Measurements from ENCODE around the gene CDC42BPB. TPM values are rescaled to one million over a fixed set of nuclear protein-coding genes. Genes with fewer than 3 reads are reported as not detected.

Gene CDC42BPB
- total and polyA plus RNA-seq, 11 donors = 31.1 to 124 (median 68.9) TPM

GRCh38 chr14:103078860-103079587 is 21.7 kb upstream of the CDC42BPB start:
- intact Hi-C loops (cut with DNase I) = loop anchor here in 7 of 10 donors (2.0 to 10.0 kb wide), 6 partner anchors 108 to 387 kb away; no protein-coding TSS in a partner anchor
- ATAC-seq (no peak), DNase-seq (peak in 1 of 5 donors; percentile 20)
- peaks cover 3 to 23% (median 16%) of the 10 kb centered on the region in 12 donors for H3K4me1 ChIP-seq
- TF ChIP-seq POLR2A (IDR thresholded peaks at IDR 0.05) (no peak), CTCF (IDR thresholded peaks at IDR 0.05) (no peak)
- H3K27ac ChIP-seq = no peak overlapping the region
- 75 to 82% (median 80%) methylated on average over 5 to 11 of the region's 11 CpGs for WGBS, 4 donors
- peaks cover 0 to 17% (median 3%) of the 10 kb centered on the region in 9 donors for H3K27me3 ChIP-seq
- H3K4me3 ChIP-seq = no peak overlapping the region
- H3K36me3 ChIP-seq = no peaks in the 10 kb centered on the region
- H3K9me3 ChIP-seq = no peaks in the 10 kb centered on the region

- 13 to 16% (median 14%) methylated on average over 9 of the region's 9 CpGs for WGBS, 4 donors
- intact Hi-C loops (cut with DNase I) = loop anchor here in 7 of 10 donors (2.0 to 10.0 kb wide), 6 partner anchors 108 to 386 kb away; no protein-coding TSS in a partner anchor
- peak in 3 of 4 donors; percentile 30 to 34 (median 33) for ATAC-seq
These were observed 21.0 kb upstream of the CDC42BPB start for GRCh38 chr14:103078420-103078749.

GRCh38 chr14:103074729-103075367 is 17.5 kb upstream of the CDC42BPB start:
- intact Hi-C loops (cut with DNase I) = loop anchor here in 5 of 10 donors (1.0 to 10.0 kb wide), 6 partner anchors 112 to 383 kb away; no protein-coding TSS in a partner anchor

More at GRCh38 chr14:103078420-103078749, 21.0 kb upstream of the CDC42BPB start:
- H3K4me1 ChIP-seq = peaks cover 3 to 26% (median 19%) of the 10 kb centered on the region in 12 donors
- H3K27ac ChIP-seq = no peak overlapping the region
- H3K36me3 ChIP-seq = no peaks in the 10 kb centered on the region
- H3K9me3 ChIP-seq = no peaks in the 10 kb centered on the region
- peaks cover 0 to 10% (median 0%) of the 10 kb centered on the region in 9 donors for H3K27me3 ChIP-seq
- TF ChIP-seq POLR2A (IDR thresholded peaks at IDR 0.05) (no peak), CTCF (IDR thresholded peaks at IDR 0.05) (peak; percentile 52 to 75 (median 67))
- DNase-seq = peak; percentile 76 to 89 (median 77)
- no peak overlapping the region for H3K4me3 ChIP-seq

More at GRCh38 chr14:103074729-103075367, 17.5 kb upstream of the CDC42BPB start:
- DNase-seq (peak; percentile 81 to 93 (median 87)), ATAC-seq (peak; percentile 53 to 79 (median 68))
- Histone ChIP-seq H3K36me3 (no peaks in the 10 kb centered on the region), H3K9me3 (no peaks in the 10 kb centered on the region), H3K4me3 (peak overlapping the region in 11 of 12 donors; percentile 17 to 60 (median 53)), H3K27ac (peak overlapping the region; percentile 38 to 87 (median 72)), H3K27me3 (no peaks in the 10 kb centered on the region), H3K4me1 (peaks cover 3 to 38% (median 24%) of the 10 kb centered on the region in 12 donors)
- WGBS, 4 donors = 16 to 34% (median 21%) methylated on average over 9 to 21 of the region's 21 CpGs; no CpG with 5 or more reads in 1 of the 4 donors
- no peak for TF ChIP-seq CTCF (IDR thresholded peaks at IDR 0.05)
- TF ChIP-seq POLR2A (IDR thresholded peaks at IDR 0.05) = no peak
